ENCODE measurements around the gene PHF19. TPM values are rescaled to one million over a fixed set of nuclear protein-coding genes. Genes with fewer than 3 reads are reported as not detected.

Gene PHF19
- total and polyA plus RNA-seq, 2 experiments from 2014 or later: 16.8 to 31.0 TPM

DNA sequence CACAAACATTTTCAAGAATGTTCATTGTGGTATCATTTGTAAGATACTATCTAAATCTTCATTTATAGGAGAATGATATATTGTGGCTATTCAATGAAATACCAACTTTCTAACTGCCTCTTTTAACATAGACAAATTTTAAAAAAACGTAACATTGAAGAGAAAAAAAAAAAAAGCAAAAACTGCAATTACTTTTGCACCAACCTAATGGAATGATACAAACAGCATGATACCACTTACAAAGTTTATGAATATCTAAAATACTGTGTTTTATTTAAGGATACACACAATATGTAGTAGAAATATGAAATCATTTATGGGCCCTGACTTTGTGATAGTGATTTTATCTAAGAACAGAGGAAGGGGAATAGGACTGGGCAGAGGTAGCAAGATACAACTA lies 58.4 kb downstream of the PHF19 start:
- Histone ChIP-seq H3K27ac (ENCODE audit: low read depth) (no peak overlapping the region), H3K79me2 (replicated peaks; ENCODE audit: insufficient read depth) (no peaks in the 10 kb centered on the region), H4K20me1 (replicated peaks; ENCODE audit: insufficient read depth) (no peaks in the 10 kb centered on the region; the same call in 1 of the 2 replicates), H3K4me3 (no peak overlapping the region), H3K36me3 (ENCODE audit: insufficient read depth) (peaks cover 32% of the 10 kb centered on the region), H3K4me2 (no peak overlapping the region), H3F3A (replicated peaks; ENCODE audit: low read depth) (no peaks in the 10 kb centered on the region), H3K4me1 (ENCODE audit: insufficient read depth) (no peaks in the 10 kb centered on the region), H3K27me3 (ENCODE audit: insufficient read depth) (no peaks in the 10 kb centered on the region), H3K9me2 (ENCODE audit: insufficient read depth) (no peaks in the 10 kb centered on the region), H2AFZ (no peak overlapping the region)
- Mint-ChIP-seq H3K27ac (no peak overlapping the region), H3K36me3 (ENCODE audit: low read depth) (peaks cover 57% of the 10 kb centered on the region), H3K4me1 (no peaks in the 10 kb centered on the region), H3K4me3 (no peak overlapping the region), H3K27me3 (ENCODE audit: insufficient read depth, low read depth, poor library complexity) (peaks cover 2% of the 10 kb centered on the region), H3K9me3 (no peaks in the 10 kb centered on the region)
- no peak for ATAC-seq
- no peak for TF ChIP-seq JUNB (IDR thresholded peaks at IDR 0.05; ENCODE audit: unreplicated experiment)
- TF ChIP-seq, protein P1, sequence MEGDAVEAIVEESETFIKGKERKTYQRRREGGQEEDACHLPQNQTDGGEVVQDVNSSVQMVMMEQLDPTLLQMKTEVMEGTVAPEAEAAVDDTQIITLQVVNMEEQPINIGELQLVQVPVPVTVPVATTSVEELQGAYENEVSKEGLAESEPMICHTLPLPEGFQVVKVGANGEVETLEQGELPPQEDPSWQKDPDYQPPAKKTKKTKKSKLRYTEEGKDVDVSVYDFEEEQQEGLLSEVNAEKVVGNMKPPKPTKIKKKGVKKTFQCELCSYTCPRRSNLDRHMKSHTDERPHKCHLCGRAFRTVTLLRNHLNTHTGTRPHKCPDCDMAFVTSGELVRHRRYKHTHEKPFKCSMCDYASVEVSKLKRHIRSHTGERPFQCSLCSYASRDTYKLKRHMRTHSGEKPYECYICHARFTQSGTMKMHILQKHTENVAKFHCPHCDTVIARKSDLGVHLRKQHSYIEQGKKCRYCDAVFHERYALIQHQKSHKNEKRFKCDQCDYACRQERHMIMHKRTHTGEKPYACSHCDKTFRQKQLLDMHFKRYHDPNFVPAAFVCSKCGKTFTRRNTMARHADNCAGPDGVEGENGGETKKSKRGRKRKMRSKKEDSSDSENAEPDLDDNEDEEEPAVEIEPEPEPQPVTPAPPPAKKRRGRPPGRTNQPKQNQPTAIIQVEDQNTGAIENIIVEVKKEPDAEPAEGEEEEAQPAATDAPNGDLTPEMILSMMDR (conservative IDR thresholded peaks at IDR 0.05; ENCODE audit: low read depth in 2 of 2): no peak
- no peak for TF ChIP-seq ZNF331 (CRISPR knock-in tag; IDR thresholded peaks at IDR 0.05; ENCODE audit: low read depth)
- no peak for TF ChIP-seq EZH2 (IDR thresholded peaks at IDR 0.05; ENCODE audit: low read depth, unreplicated experiment)
- TF ChIP-seq, protein P2, sequence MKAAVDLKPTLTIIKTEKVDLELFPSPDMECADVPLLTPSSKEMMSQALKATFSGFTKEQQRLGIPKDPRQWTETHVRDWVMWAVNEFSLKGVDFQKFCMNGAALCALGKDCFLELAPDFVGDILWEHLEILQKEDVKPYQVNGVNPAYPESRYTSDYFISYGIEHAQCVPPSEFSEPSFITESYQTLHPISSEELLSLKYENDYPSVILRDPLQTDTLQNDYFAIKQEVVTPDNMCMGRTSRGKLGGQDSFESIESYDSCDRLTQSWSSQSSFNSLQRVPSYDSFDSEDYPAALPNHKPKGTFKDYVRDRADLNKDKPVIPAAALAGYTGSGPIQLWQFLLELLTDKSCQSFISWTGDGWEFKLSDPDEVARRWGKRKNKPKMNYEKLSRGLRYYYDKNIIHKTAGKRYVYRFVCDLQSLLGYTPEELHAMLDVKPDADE (IDR thresholded peaks at IDR 0.05): no peak
- TF ChIP-seq, protein P3, sequence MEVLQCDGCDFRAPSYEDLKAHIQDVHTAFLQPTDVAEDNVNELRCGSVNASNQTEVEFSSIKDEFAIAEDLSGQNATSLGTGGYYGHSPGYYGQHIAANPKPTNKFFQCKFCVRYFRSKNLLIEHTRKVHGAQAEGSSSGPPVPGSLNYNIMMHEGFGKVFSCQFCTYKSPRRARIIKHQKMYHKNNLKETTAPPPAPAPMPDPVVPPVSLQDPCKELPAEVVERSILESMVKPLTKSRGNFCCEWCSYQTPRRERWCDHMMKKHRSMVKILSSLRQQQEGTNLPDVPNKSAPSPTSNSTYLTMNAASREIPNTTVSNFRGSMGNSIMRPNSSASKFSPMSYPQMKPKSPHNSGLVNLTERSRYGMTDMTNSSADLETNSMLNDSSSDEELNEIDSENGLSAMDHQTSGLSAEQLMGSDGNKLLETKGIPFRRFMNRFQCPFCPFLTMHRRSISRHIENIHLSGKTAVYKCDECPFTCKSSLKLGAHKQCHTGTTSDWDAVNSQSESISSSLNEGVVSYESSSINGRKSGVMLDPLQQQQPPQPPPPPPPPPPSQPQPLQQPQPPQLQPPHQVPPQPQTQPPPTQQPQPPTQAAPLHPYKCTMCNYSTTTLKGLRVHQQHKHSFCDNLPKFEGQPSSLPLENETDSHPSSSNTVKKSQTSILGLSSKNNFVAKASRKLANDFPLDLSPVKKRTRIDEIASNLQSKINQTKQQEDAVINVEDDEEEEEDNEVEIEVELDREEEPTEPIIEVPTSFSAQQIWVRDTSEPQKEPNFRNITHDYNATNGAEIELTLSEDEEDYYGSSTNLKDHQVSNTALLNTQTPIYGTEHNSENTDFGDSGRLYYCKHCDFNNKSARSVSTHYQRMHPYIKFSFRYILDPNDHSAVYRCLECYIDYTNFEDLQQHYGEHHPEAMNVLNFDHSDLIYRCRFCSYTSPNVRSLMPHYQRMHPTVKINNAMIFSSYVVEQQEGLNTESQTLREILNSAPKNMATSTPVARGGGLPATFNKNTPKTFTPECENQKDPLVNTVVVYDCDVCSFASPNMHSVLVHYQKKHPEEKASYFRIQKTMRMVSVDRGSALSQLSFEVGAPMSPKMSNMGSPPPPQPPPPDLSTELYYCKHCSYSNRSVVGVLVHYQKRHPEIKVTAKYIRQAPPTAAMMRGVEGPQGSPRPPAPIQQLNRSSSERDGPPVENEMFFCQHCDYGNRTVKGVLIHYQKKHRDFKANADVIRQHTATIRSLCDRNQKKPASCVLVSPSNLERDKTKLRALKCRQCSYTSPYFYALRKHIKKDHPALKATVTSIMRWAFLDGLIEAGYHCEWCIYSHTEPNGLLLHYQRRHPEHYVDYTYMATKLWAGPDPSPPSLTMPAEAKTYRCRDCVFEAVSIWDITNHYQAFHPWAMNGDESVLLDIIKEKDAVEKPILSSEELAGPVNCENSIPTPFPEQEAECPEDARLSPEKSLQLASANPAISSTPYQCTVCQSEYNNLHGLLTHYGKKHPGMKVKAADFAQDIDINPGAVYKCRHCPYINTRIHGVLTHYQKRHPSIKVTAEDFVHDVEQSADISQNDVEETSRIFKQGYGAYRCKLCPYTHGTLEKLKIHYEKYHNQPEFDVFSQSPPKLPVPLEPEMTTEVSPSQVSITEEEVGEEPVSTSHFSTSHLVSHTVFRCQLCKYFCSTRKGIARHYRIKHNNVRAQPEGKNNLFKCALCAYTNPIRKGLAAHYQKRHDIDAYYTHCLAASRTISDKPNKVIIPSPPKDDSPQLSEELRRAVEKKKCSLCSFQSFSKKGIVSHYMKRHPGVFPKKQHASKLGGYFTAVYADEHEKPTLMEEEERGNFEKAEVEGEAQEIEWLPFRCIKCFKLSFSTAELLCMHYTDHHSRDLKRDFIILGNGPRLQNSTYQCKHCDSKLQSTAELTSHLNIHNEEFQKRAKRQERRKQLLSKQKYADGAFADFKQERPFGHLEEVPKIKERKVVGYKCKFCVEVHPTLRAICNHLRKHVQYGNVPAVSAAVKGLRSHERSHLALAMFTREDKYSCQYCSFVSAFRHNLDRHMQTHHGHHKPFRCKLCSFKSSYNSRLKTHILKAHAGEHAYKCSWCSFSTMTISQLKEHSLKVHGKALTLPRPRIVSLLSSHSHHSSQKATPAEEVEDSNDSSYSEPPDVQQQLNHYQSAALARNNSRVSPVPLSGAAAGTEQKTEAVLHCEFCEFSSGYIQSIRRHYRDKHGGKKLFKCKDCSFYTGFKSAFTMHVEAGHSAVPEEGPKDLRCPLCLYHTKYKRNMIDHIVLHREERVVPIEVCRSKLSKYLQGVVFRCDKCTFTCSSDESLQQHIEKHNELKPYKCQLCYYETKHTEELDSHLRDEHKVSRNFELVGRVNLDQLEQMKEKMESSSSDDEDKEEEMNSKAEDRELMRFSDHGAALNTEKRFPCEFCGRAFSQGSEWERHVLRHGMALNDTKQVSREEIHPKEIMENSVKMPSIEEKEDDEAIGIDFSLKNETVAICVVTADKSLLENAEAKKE (CRISPR knock-in tag; IDR thresholded peaks at IDR 0.05): no peak
- no peak for TF ChIP-seq POLR2AphosphoS5 (IDR thresholded peaks at IDR 0.05; ENCODE audit: low read depth)
- TF ChIP-seq, protein P4, sequence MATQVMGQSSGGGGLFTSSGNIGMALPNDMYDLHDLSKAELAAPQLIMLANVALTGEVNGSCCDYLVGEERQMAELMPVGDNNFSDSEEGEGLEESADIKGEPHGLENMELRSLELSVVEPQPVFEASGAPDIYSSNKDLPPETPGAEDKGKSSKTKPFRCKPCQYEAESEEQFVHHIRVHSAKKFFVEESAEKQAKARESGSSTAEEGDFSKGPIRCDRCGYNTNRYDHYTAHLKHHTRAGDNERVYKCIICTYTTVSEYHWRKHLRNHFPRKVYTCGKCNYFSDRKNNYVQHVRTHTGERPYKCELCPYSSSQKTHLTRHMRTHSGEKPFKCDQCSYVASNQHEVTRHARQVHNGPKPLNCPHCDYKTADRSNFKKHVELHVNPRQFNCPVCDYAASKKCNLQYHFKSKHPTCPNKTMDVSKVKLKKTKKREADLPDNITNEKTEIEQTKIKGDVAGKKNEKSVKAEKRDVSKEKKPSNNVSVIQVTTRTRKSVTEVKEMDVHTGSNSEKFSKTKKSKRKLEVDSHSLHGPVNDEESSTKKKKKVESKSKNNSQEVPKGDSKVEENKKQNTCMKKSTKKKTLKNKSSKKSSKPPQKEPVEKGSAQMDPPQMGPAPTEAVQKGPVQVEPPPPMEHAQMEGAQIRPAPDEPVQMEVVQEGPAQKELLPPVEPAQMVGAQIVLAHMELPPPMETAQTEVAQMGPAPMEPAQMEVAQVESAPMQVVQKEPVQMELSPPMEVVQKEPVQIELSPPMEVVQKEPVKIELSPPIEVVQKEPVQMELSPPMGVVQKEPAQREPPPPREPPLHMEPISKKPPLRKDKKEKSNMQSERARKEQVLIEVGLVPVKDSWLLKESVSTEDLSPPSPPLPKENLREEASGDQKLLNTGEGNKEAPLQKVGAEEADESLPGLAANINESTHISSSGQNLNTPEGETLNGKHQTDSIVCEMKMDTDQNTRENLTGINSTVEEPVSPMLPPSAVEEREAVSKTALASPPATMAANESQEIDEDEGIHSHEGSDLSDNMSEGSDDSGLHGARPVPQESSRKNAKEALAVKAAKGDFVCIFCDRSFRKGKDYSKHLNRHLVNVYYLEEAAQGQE (IDR thresholded peaks at IDR 0.05; ENCODE audit: unreplicated experiment): no peak
- TF ChIP-seq ZNF114 (CRISPR knock-in tag; IDR thresholded peaks at IDR 0.05): no peak
- no peak for TF ChIP-seq NANOG (IDR thresholded peaks at IDR 0.05; ENCODE audit: borderline replicate concordance)
- no peak for TF ChIP-seq CREB1 (CRISPR knock-in tag; IDR thresholded peaks at IDR 0.05; ENCODE audit: low read depth)
- TF ChIP-seq EZH2phosphoT487 (IDR thresholded peaks at IDR 0.05; ENCODE audit: unreplicated experiment): no peak
- no peak for DNase-seq (ENCODE audit: low spot score)

Measured in GM23338 (cell line).